ENCODE results near the gene AFTPH. TPM values are rescaled to one million over a fixed set of nuclear protein-coding genes. Genes with fewer than 3 reads are reported as not detected.

AFTPH gene
- total RNA-seq, 2 experiments from 2014 or later = 24.2 to 24.3 TPM

- H3K4me1 Mint-ChIP-seq (ENCODE audit: low read depth) = peaks cover 36% of the 10 kb centered on the region
- H3K27me3 Mint-ChIP-seq = no peaks in the 10 kb centered on the region
- H3K9me3 Mint-ChIP-seq = no peaks in the 10 kb centered on the region
- POLR2A ChIA-PET = no interaction called here
- ATAC-seq (ENCODE audit: poor library complexity) = no peak
- H3K36me3 ChIP-seq (ENCODE audit: insufficient read depth, low read length) = peaks cover 26% of the 10 kb centered on the region
- H3K27me3 ChIP-seq (ENCODE audit: control insufficient read depth in 1 of 2, insufficient read depth in 2 of 2, low read length in 2 of 2) = no peaks in the 10 kb centered on the region
- no peak overlapping the region for H3K4me3 ChIP-seq (ENCODE audit: low read length)
- peaks cover 33% of the 10 kb centered on the region for H3K36me3 Mint-ChIP-seq (ENCODE audit: low read depth)
- TF ChIP-seq CTCF (IDR thresholded peaks at IDR 0.05) = no peak
- H3K27ac Mint-ChIP-seq = peak overlapping the region; percentile 28
- no peaks in the 10 kb centered on the region for H3K9me3 ChIP-seq (ENCODE audit: control insufficient read depth in 1 of 2, insufficient read depth in 1 of 2, low read length in 2 of 2)
- DNase-seq = peak in 1 of 14 experiments; percentile 10
- H3K4me1 ChIP-seq (ENCODE audit: insufficient read depth, low read length) = no peaks in the 10 kb centered on the region
- intact Hi-C loops (cut with DNase I, micrococcal nuclease) = no loop called here
- no peak overlapping the region for H3K27ac ChIP-seq (ENCODE audit: low read depth in 1 of 2, low read length in 2 of 2)
- CTCF ChIA-PET = no interaction called here
- no peak overlapping the region for H3K4me3 Mint-ChIP-seq
Measured at GRCh38 chr2:64565949-64566710, 42.0 kb downstream of the AFTPH start.

DNA sequence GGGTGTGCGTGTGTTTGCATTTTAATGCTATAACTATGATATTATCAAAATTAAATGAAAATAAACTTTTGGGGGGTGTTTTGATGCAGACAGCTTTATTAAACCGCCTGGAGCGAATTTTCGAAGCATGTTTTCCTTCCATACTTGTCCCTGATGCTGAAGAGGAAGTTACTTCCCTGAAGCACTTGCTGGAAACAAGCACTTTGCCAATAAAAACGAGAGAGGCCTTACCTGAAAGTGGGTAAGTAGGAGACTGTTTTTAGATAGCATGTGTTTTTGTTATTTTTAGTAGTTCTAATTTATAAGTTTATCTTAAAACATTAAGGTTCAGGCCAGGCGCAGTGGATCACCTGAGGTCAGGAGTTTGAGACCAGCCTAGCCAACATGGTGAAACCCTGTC, 43.3 kb downstream of the AFTPH start:
- H3K9me3 ChIP-seq (ENCODE audit: control insufficient read depth in 1 of 2, insufficient read depth in 1 of 2, low read length in 2 of 2) = no peaks in the 10 kb centered on the region
- peaks cover 43% of the 10 kb centered on the region for H3K36me3 Mint-ChIP-seq (ENCODE audit: low read depth)
- no peak for TF ChIP-seq CTCF (IDR thresholded peaks at IDR 0.05)
- CTCF ChIA-PET = interaction anchor here (0.9 kb wide), 1 partner anchor 79 kb away, joined by 4 read pairs; no protein-coding TSS in a partner anchor
- no peaks in the 10 kb centered on the region for H3K4me1 ChIP-seq (ENCODE audit: insufficient read depth, low read length)
- POLR2A ChIA-PET = no interaction called here
- no peaks in the 10 kb centered on the region for H3K9me3 Mint-ChIP-seq
- no peak overlapping the region for H3K4me3 Mint-ChIP-seq
- H3K27ac ChIP-seq (ENCODE audit: low read depth in 1 of 2, low read length in 2 of 2) = no peak overlapping the region
- no peaks in the 10 kb centered on the region for H3K27me3 ChIP-seq (ENCODE audit: control insufficient read depth in 1 of 2, insufficient read depth in 2 of 2, low read length in 2 of 2)
- no peak overlapping the region for H3K4me3 ChIP-seq (ENCODE audit: low read length)
- H3K27me3 Mint-ChIP-seq = no peaks in the 10 kb centered on the region
- ATAC-seq (ENCODE audit: poor library complexity) (no peak), DNase-seq (no peak)
- H3K4me1 Mint-ChIP-seq (ENCODE audit: low read depth) = peaks cover 27% of the 10 kb centered on the region
- peaks cover 31% of the 10 kb centered on the region for H3K36me3 ChIP-seq (ENCODE audit: insufficient read depth, low read length)
- intact Hi-C loops (cut with DNase I, micrococcal nuclease) = no loop called here
- H3K27ac Mint-ChIP-seq = no peak overlapping the region

DNA sequence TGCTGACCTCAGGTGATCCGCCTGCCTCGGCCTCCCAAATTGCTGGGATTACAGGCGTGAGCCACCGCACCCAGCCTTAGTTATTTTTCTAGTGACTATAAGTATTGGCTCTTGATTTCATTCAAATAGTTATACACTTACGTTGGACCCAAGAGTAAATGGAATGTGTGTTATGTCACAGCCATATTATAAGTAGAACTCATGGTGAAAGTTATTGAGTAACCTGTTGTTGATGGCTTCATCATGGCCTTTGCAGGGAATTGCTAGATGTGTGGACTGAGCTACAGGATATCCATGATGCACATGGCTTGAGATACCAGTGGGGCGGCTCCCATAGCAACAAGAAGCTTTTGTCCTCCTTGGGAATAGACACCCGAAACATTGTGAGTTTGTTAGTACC, 44.7 kb downstream of the AFTPH start:
- no peak for TF ChIP-seq CTCF (IDR thresholded peaks at IDR 0.05)
- H3K9me3 Mint-ChIP-seq = no peaks in the 10 kb centered on the region
- peaks cover 55% of the 10 kb centered on the region for H3K36me3 Mint-ChIP-seq (ENCODE audit: low read depth)
- ChIA-PET POLR2A (interaction anchor here (1.7 kb wide), 1 partner anchor 45 kb away, joined by 5 read pairs; the partner anchor contains the start of gene AFTPH), CTCF (interaction anchor here (1.4 kb wide), 1 partner anchor 46 kb away, joined by 5 read pairs; no protein-coding TSS in a partner anchor)
- no peak overlapping the region for H3K27ac Mint-ChIP-seq
- DNase-seq (no peak), ATAC-seq (ENCODE audit: poor library complexity) (no peak)
- H3K4me1 Mint-ChIP-seq (ENCODE audit: low read depth) = peaks cover 20% of the 10 kb centered on the region
- H3K27ac ChIP-seq (ENCODE audit: low read depth in 1 of 2, low read length in 2 of 2) = no peak overlapping the region
- H3K4me1 ChIP-seq (ENCODE audit: insufficient read depth, low read length) = no peaks in the 10 kb centered on the region
- H3K4me3 Mint-ChIP-seq = no peak overlapping the region
- H3K27me3 ChIP-seq (ENCODE audit: control insufficient read depth in 1 of 2, insufficient read depth in 2 of 2, low read length in 2 of 2) = no peaks in the 10 kb centered on the region
- no peak overlapping the region for H3K4me3 ChIP-seq (ENCODE audit: low read length)
- H3K27me3 Mint-ChIP-seq = no peaks in the 10 kb centered on the region
- H3K36me3 ChIP-seq (ENCODE audit: insufficient read depth, low read length) = peaks cover 41% of the 10 kb centered on the region
- no peaks in the 10 kb centered on the region for H3K9me3 ChIP-seq (ENCODE audit: control insufficient read depth in 1 of 2, insufficient read depth in 1 of 2, low read length in 2 of 2)
- intact Hi-C loops (cut with DNase I, micrococcal nuclease) = no loop called here
